Endothelial cell of umbilical vein (primary cell): Measurements from ENCODE around the gene SLC25A19. TPM values are rescaled to one million over a fixed set of nuclear protein-coding genes. Genes with fewer than 3 reads are reported as not detected.

Experiments used
- BruUV-seq: library from RNA; stranded (reverse); fragments of 400-500 nt; replicated peaks from 2 replicates; lab custom pipeline; 2021; lab: Mats Ljungman, UMichigan
- CTCF ChIA-PET: fragments of 300-600, 350-600 bp; sonication (Branson Sonifier 250); formaldehyde crosslinking; loops from one replicate; lab custom pipeline; 2021; ENCODE audit warnings: antibody characterized with exemption, inconsistent platforms; lab: Charles Lee
- POLR2A ChIA-PET: fragments of 300-600, 350-600 bp; sonication (Branson Sonifier 250); formaldehyde crosslinking; loops from one replicate; lab custom pipeline; 2021; ENCODE audit warnings: antibody characterized with exemption, inconsistent platforms; lab: Charles Lee
- DNase-seq: peaks from one replicate; pipeline ENCODE4 v3.0.0-alpha.2; 2011; ENCODE audit warnings: low read depth, low spot score
- FAIRE-seq: peaks from 2 replicates; lab custom pipeline; 2011; peaks lifted over from hg19 to GRCh38; lab: Jason Lieb, UNC
- H2AFZ ChIP-seq: 2 replicates; pipeline ENCODE4 v1.6.0; 2012; ENCODE audit warnings: low read depth, low read length, control low read depth, inconsistent platforms
- H3K27ac ChIP-seq: 2 replicates; pipeline ENCODE4 v1.5.1; 2011; ENCODE audit warnings: low read depth, mild to moderate bottlenecking, control low read depth, low read length, moderate library complexity; ENCODE audit not compliant: insufficient read depth
- H3K27me3 ChIP-seq, 2 experiments: 2 replicates each; pipeline versions ENCODE4 v1.6.0 to v1.6.1; 2011; ENCODE audit warnings: low read length in 2 of 2, mixed read lengths in 1 of 2; ENCODE audit not compliant: control insufficient read depth in 2 of 2, insufficient read depth in 2 of 2
- H3K36me3 ChIP-seq, 2 experiments: 2 replicates in 1 of 2; 3 replicates in 1 of 2; pipeline ENCODE4 v1.5.1; 2011; ENCODE audit warnings: low read length in 2 of 2, mild to moderate bottlenecking in 1 of 2, moderate library complexity in 1 of 2; ENCODE audit not compliant: control insufficient read depth in 2 of 2, insufficient read depth in 2 of 2; ENCODE audit errors: extremely low read depth in 1 of 2
- H3K4me1 ChIP-seq: 3 replicates; pipeline ENCODE4 v1.5.1; 2011; ENCODE audit warnings: mild to moderate bottlenecking, low read length; ENCODE audit not compliant: control insufficient read depth, insufficient read depth; ENCODE audit errors: extremely low read depth
- H3K4me2 ChIP-seq: 2 replicates; pipeline ENCODE4 v1.6.1; 2011; ENCODE audit warnings: low read length, control low read depth, mixed read lengths; ENCODE audit not compliant: insufficient read depth
- H3K4me3 ChIP-seq, 3 experiments: fragments of 200-600 bp in 1 of 3; sonication (generic), shearing (Covaris generic) in 1 of 3; replicated peaks in 1 of 3; 2 replicates each; pipeline ENCODE4 v1.5.1; 2011 to 2016; ENCODE audit warnings: control low read depth in 3 of 3, low read length in 3 of 3, mild to moderate bottlenecking in 2 of 3, inconsistent platforms in 1 of 3, low read depth in 1 of 3, moderate library complexity in 1 of 3; ENCODE audit not compliant: insufficient read depth in 1 of 3
- H3K79me2 ChIP-seq: 2 replicates; pipeline ENCODE4 v1.6.0; 2012; ENCODE audit warnings: low read length, inconsistent platforms; ENCODE audit not compliant: control insufficient read depth, insufficient read depth
- H3K9ac ChIP-seq: replicated peaks from 2 replicates; pipeline ENCODE3; 2011; ENCODE audit warnings: low read length, control low read depth; ENCODE audit not compliant: insufficient read depth; ENCODE audit errors: extremely low read depth
- H3K9me1 ChIP-seq: replicated peaks from 3 replicates; pipeline ENCODE4 v1.6.0; 2011; ENCODE audit warnings: mild to moderate bottlenecking, low read length; ENCODE audit not compliant: control insufficient read depth, insufficient read depth; ENCODE audit errors: extremely low read depth
- H3K9me3 ChIP-seq: replicated peaks from 2 replicates; pipeline ENCODE4 v1.5.1; 2012; ENCODE audit warnings: low read length, inconsistent platforms; ENCODE audit not compliant: control insufficient read depth, insufficient read depth
- H4K20me1 ChIP-seq: replicated peaks from 2 replicates; pipeline ENCODE3; 2011; ENCODE audit warnings: mild to moderate bottlenecking, low read length; ENCODE audit not compliant: control insufficient read depth, insufficient read depth; ENCODE audit errors: extremely low read depth
- CTCF ChIP-seq, 2 donors: IDR thresholded peaks; 1 replicate in 1 of 2; 2 replicates in 1 of 2; pipeline ENCODE4 v1.5.1; 2011; ENCODE audit warnings: low read length in 2 of 2, mild to moderate bottlenecking in 2 of 2, moderate library complexity in 2 of 2, control low read depth in 1 of 2, inconsistent platforms in 1 of 2, low read depth in 1 of 2; ENCODE audit not compliant: insufficient read depth in 1 of 2; ENCODE audit errors: extremely low read depth in 1 of 2
- EZH2 ChIP-seq: IDR thresholded peaks from 2 replicates; pipeline ENCODE4 v1.6.1; 2012; ENCODE audit warnings: borderline replicate concordance, low read depth, mild to moderate bottlenecking, moderate library complexity, low read length, inconsistent platforms; ENCODE audit not compliant: severe bottlenecking
- FOS ChIP-seq: IDR thresholded peaks from 2 replicates; pipeline ENCODE4 v1.6.1; 2011; ENCODE audit warnings: mild to moderate bottlenecking, low read length, moderate library complexity, borderline replicate concordance; ENCODE audit not compliant: insufficient read depth
- GATA2 ChIP-seq: IDR thresholded peaks from 2 replicates; pipeline ENCODE4 v1.7.0; 2011; ENCODE audit warnings: low read depth, mild to moderate bottlenecking, moderate library complexity, mixed read lengths, low read length; ENCODE audit not compliant: insufficient read length, insufficient read depth
- JUN ChIP-seq: IDR thresholded peaks from 2 replicates; pipeline ENCODE4 v1.6.1; 2011; ENCODE audit warnings: borderline replicate concordance, low read depth; ENCODE audit not compliant: insufficient read length, insufficient read depth
- MYC ChIP-seq: IDR thresholded peaks from one replicate; pipeline ENCODE4 v1.6.1; 2011; ENCODE audit warnings: mild to moderate bottlenecking, low read depth, low read length
- POLR2A ChIP-seq: IDR thresholded peaks from 2 replicates; pipeline ENCODE4 v1.6.1; 2012; ENCODE audit warnings: low read depth, mild to moderate bottlenecking, control low read depth, low read length
- POLR2AphosphoS5 ChIP-seq: IDR thresholded peaks from 2 replicates; pipeline ENCODE4 v1.6.1; 2012; ENCODE audit warnings: low read depth, mild to moderate bottlenecking, control low read depth, low read length, moderate library complexity; ENCODE audit not compliant: insufficient read depth
- dilution Hi-C: fragments of 300-500 bp; cut with MboI; formaldehyde crosslinking; loops from one replicate; pipeline ENCODE4 v1.15.0; 2019; ENCODE audit warnings: low sequenced_read_pairs; ENCODE audit not compliant: extremely low pct_ligation_motif_present
- intact Hi-C: fragments of 100-400 bp; cut with micrococcal nuclease; formaldehyde crosslinking; loops from one replicate; pipeline ENCODE4 v1.10.0; 2022
- polyA plus RNA-seq, 4 experiments: library from polyadenylated mRNA; depleted of rRNA in 3 of 4; stranded (reverse) in 3 of 4; unstranded in 1 of 4; fragments of >200 nt; gene quantifications; 2 replicates each; pipeline versions ENCODE4 v1.2.1 to v1.2.3, GENCODE V29; 2011 to 2012; ENCODE audit warnings: missing spikeins in 1 of 4
- total RNA-seq: library from RNA; stranded (reverse); gene quantifications from 2 replicates; pipeline ENCODE4 v1.2.3, GENCODE V29; 2021
- TF ChIP-seq, protein P1 (sequence below): IDR thresholded peaks from 2 replicates; pipeline ENCODE4 v1.6.1; 2011; ENCODE audit not compliant: insufficient read depth, insufficient read length

The SLC25A19 gene
- total and polyA plus RNA-seq, 2 donors (not counting 3 experiments of a cell fraction or from before 2014, with no cell fraction given), result 20.6 to 20.9 TPM

GRCh38 chr17:75267411-75268232, 21.6 kb downstream of the SLC25A19 start:
- Histone ChIP-seq H3K9me1 (no peaks in the 10 kb centered on the region), H2AFZ (no peak overlapping the region), H3K4me1 (peaks cover 46% of the 10 kb centered on the region), H4K20me1 (no peaks in the 10 kb centered on the region), H3K79me2 (peaks cover 11% of the 10 kb centered on the region), H3K36me3 (peaks cover 3 to 13% of the 10 kb centered on the region in 2 experiments), H3K9ac (no peak overlapping the region), H3K9me3 (no peaks in the 10 kb centered on the region), H3K27ac (no peak overlapping the region), H3K4me2 (no peak overlapping the region), H3K4me3 (no peak overlapping the region), H3K27me3 (no peaks in the 10 kb centered on the region)
- CTCF ChIA-PET, result interaction anchor here (3.5 kb wide), 1 partner anchor 21 kb away, joined by 68 read pairs; the partner anchor contains the start of gene SLC25A19
- FAIRE-seq, result no peak
- dilution Hi-C loops (no loop called here), intact Hi-C loops (no loop called here)
- BruUV-seq, result no TSS peak
- TF ChIP-seq CTCF (IDR thresholded peaks at IDR 0.05; ENCODE audit: extremely low read depth in 1 of 2, insufficient read depth in 1 of 2, low read depth in 1 of 2, low read length in 2 of 2) (no peak), POLR2A (peak; percentile 49)
- DNase-seq, result peak; percentile 17
- POLR2A ChIA-PET, result interaction anchor here (1.1 kb wide), 1 partner anchor 22 kb away, joined by 4 read pairs; the partner anchor contains the start of gene SLC25A19

DNA sequence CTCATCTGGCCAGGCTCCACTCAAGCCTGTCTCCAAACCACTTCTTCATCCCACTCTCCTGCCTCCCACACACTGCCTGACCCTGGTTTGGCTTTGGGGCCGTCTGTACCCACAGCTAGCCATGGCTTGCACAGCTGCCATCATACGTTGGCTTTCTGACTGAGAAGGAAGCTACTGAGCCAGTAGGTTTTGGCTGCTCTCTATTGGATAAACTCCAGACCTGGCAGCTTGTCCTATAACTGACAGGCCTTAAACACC, 22.2 kb downstream of the SLC25A19 start:
- POLR2A ChIA-PET, result interaction anchor here (1.1 kb wide), 1 partner anchor 22 kb away, joined by 4 read pairs; the partner anchor contains the start of gene SLC25A19
- BruUV-seq, result no TSS peak
- no peak overlapping the region for H3K9ac ChIP-seq

More for the DNA sequence above, 22.2 kb downstream of the SLC25A19 start:
- CTCF ChIA-PET, result no interaction called here
- H3K36me3 ChIP-seq, result peaks cover 3 to 13% of the 10 kb centered on the region in 2 experiments
- no peaks in the 10 kb centered on the region for H3K9me1 ChIP-seq
- dilution Hi-C loops, result no loop called here
- intact Hi-C loops, result no loop called here
- TF ChIP-seq GATA2, result no peak
- TF ChIP-seq MYC, result no peak
- TF ChIP-seq FOS, result no peak
- TF ChIP-seq POLR2AphosphoS5, result no peak
- TF ChIP-seq POLR2A, result no peak
- TF ChIP-seq, protein P1, sequence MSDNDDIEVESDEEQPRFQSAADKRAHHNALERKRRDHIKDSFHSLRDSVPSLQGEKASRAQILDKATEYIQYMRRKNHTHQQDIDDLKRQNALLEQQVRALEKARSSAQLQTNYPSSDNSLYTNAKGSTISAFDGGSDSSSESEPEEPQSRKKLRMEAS, result no peak
- TF ChIP-seq EZH2, result no peak
- TF ChIP-seq CTCF (IDR thresholded peaks at IDR 0.05; ENCODE audit: extremely low read depth in 1 of 2, insufficient read depth in 1 of 2, low read depth in 1 of 2, low read length in 2 of 2), result no peak
- no peak for TF ChIP-seq JUN
- H3K27ac ChIP-seq, result no peak overlapping the region
- no peaks in the 10 kb centered on the region for H4K20me1 ChIP-seq
- peaks cover 51% of the 10 kb centered on the region for H3K4me1 ChIP-seq
- H3K4me2 ChIP-seq, result no peak overlapping the region
- no peaks in the 10 kb centered on the region for H3K27me3 ChIP-seq
- no peak overlapping the region for H3K4me3 ChIP-seq
- peaks cover 16% of the 10 kb centered on the region for H3K79me2 ChIP-seq
- peak; percentile 40 for FAIRE-seq
- H2AFZ ChIP-seq, result no peak overlapping the region
- no peaks in the 10 kb centered on the region for H3K9me3 ChIP-seq
- DNase-seq, result no peak
